Measurements from ENCODE around the gene SRF.

The SRF gene

GRCh38 chr6:43183441-43183840, 12.4 kb downstream of the SRF start:
- DNase-seq (ENCODE audit: low spot score), result no peak

- no peak for DNase-seq (ENCODE audit: low spot score)
These were observed 13.4 kb downstream of the SRF start for GRCh38 chr6:43184268-43184985.

GRCh38 chr6:43185391-43185985, 14.4 kb downstream of the SRF start:
- DNase-seq (ENCODE audit: low spot score), result no peak

- no peak for DNase-seq (ENCODE audit: low spot score)
These were observed 14.9 kb downstream of the SRF start for GRCh38 chr6:43186019-43186418.

- DNase-seq (ENCODE audit: low spot score), result no peak
These were observed 15.6 kb downstream of the SRF start for GRCh38 chr6:43186706-43187105.

GRCh38 chr6:43187821-43188220, 16.8 kb downstream of the SRF start:
- no peak for DNase-seq (ENCODE audit: low spot score)

- DNase-seq (ENCODE audit: low spot score), result no peak
These were observed 17.4 kb downstream of the SRF start for GRCh38 chr6:43188426-43188825.

- DNase-seq (ENCODE audit: low spot score), result no peak
These were observed 18.8 kb downstream of the SRF start for GRCh38 chr6:43189776-43190304.

GRCh38 chr6:43192911-43193310, 21.8 kb downstream of the SRF start:
- no peak for DNase-seq (ENCODE audit: low spot score)

- DNase-seq (ENCODE audit: low spot score), result no peak
These were observed 22.9 kb downstream of the SRF start for GRCh38 chr6:43193929-43194328.

GRCh38 chr6:43196337-43196736, 25.3 kb downstream of the SRF start:
- no peak for DNase-seq (ENCODE audit: low spot score)

- DNase-seq (ENCODE audit: low spot score), result no peak
These were observed 28.8 kb downstream of the SRF start for GRCh38 chr6:43199912-43200311.

GRCh38 chr6:43200541-43200940, 29.5 kb downstream of the SRF start:
- DNase-seq (ENCODE audit: low spot score), result no peak

GRCh38 chr6:43202451-43202850, 31.4 kb downstream of the SRF start:
- DNase-seq (ENCODE audit: low spot score), result no peak

GRCh38 chr6:43203029-43203717, 32.1 kb downstream of the SRF start:
- DNase-seq (ENCODE audit: low spot score), result no peak

GRCh38 chr6:43203718-43204095, 32.6 kb downstream of the SRF start:
- no peak for DNase-seq (ENCODE audit: low spot score)

GRCh38 chr6:43204271-43205105, 33.4 kb downstream of the SRF start:
- no peak for DNase-seq (ENCODE audit: low spot score)

GRCh38 chr6:43205849-43206248, 34.8 kb downstream of the SRF start:
- DNase-seq (ENCODE audit: low spot score), result no peak

- DNase-seq (ENCODE audit: low spot score), result no peak
These were observed 36.2 kb downstream of the SRF start for GRCh38 chr6:43207286-43207685.

- DNase-seq (ENCODE audit: low spot score), result no peak
These were observed 40.9 kb downstream of the SRF start for GRCh38 chr6:43211955-43212354.

- no peak for DNase-seq (ENCODE audit: low spot score)
These were observed 42.4 kb downstream of the SRF start for GRCh38 chr6:43213431-43213830.

GRCh38 chr6:43215066-43215465, 44.0 kb downstream of the SRF start:
- DNase-seq (ENCODE audit: low spot score), result no peak
